Fibroblast of mammary gland (primary cell): ENCODE results near the gene RPL37A.

Experiments used
- DNase-seq: peaks from one replicate; pipeline ENCODE4 v3.0.0-alpha.2; 2010; ENCODE audit warnings: low read depth
- H3K4me3 ChIP-seq: 2 replicates; pipeline ENCODE4 v1.5.1; 2011; ENCODE audit warnings: low read depth, mild to moderate bottlenecking, low read length, moderate library complexity; ENCODE audit not compliant: control insufficient read depth
- CTCF ChIP-seq: conservative IDR thresholded peaks from 2 replicates; pipeline ENCODE4 v1.5.1; 2011; ENCODE audit warnings: low read depth, low read length, inconsistent platforms; ENCODE audit not compliant: control insufficient read depth, insufficient read depth

The RPL37A gene

GRCh38 chr2:216498379-216499352, at the start of gene RPL37A:
Gene RPL37A, plus strand, starts transcription at chr2:216498844. Its CDS starts 31 bp downstream, at chr2:216498875.
- TF ChIP-seq CTCF, result no peak
- DNase-seq, result peak; percentile 97

GRCh38 chr2:216450346-216450745, 48.3 kb upstream of the RPL37A start:
- H3K4me3 ChIP-seq, result no peak overlapping the region
- no peak for TF ChIP-seq CTCF
- no peak for DNase-seq

More at GRCh38 chr2:216498379-216499352, at the start of gene RPL37A:
- H3K4me3 ChIP-seq, result peak within 1 kb of the TSS; percentile 85

GRCh38 chr2:216450784-216451183, 47.9 kb upstream of the RPL37A start:
- no peak for DNase-seq
- no peak for TF ChIP-seq CTCF
- H3K4me3 ChIP-seq, result no peak overlapping the region

- H3K4me3 ChIP-seq, result no peak overlapping the region
- no peak for TF ChIP-seq CTCF
Measured at GRCh38 chr2:216453955-216454614, 44.6 kb upstream of the RPL37A start.

GRCh38 chr2:216463148-216463547, 35.5 kb upstream of the RPL37A start:
- no peak for TF ChIP-seq CTCF
- no peak overlapping the region for H3K4me3 ChIP-seq
- DNase-seq, result no peak

More at GRCh38 chr2:216453955-216454614, 44.6 kb upstream of the RPL37A start:
- DNase-seq, result no peak

GRCh38 chr2:216464104-216464720, 34.4 kb upstream of the RPL37A start:
- no peak for DNase-seq
- no peak overlapping the region for H3K4me3 ChIP-seq
- no peak for TF ChIP-seq CTCF
